HG02623 (cell line): ENCODE data around the gene TAS2R43.
"Not testable (repeated sequence)": the region's sequence is repeated elsewhere in the genome, so short reads cannot be mapped to it uniquely, and the experiment has no call there.

Source experiments
- ATAC-seq: cut with Tn5 transposase; IDR thresholded peaks from one replicate; pipeline ENCODE4 v1.9.1; 2021; ENCODE audit warnings: moderate library complexity; ENCODE audit not compliant: unreplicated experiment

TAS2R43 gene

DNA sequence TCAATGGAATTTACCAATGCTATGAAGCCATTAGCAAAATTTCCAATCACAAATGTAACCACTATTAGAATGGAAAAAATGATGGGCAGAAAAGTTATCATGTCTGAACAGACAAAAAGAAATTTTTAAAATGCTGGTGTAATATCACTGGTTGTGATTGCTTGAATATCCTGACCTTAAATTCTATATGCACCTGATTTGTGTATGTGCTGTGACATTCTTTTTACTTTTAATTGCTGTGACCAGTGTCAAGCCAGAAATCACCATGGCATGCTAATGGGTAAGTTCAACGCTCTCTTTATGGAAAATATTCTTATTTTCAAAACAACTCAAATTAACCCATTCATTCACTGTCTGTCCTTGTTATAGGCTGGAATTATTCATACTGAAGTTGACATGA, 29.9 kb downstream of the TAS2R43 start, which contains the start of gene TAS2R46:
TAS2R46 (minus strand) TSS at position 101 of the 400 bp plus-strand sequence; CDS start at position 101, 0 bp downstream.
- not testable (repeated sequence) for ATAC-seq

DNA sequence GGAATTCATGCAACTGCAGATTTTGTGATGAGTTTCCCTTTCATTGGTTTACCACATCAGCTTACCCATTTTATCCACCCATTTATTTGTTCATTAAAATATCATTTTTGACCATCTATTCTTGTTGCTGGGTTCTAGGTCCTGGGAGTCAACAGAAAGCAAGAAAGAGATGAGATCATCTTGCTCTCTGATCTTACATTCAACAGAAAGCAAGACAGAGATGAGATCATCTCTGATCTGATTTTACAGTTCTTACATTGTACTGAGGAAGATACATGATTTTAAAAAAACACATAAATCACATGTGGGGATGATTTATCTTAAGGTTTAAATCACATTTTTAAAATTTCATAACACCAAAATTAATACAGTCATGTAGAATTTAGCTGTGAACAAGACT, 32.3 kb downstream of the TAS2R43 start:
- ATAC-seq, result no peak

DNA sequence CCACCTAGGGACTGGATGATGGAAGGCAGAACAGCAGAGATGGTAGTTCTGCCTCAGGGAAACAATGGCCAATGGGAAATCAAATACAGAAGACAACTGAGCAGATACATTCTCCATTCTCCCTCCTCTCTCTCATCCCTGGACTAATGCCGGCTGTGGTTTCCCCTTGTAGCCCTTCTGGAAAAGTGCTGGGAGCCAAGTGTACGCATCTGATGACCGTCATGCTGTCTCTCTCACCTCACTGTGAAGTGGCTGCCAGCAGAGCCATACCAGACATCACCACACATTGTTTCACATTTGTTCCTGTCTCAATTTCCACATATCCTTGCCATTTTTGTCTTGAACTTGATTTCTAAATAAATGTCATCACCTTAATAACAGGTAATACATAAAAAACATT, 33.1 kb downstream of the TAS2R43 start:
- no peak for ATAC-seq

DNA sequence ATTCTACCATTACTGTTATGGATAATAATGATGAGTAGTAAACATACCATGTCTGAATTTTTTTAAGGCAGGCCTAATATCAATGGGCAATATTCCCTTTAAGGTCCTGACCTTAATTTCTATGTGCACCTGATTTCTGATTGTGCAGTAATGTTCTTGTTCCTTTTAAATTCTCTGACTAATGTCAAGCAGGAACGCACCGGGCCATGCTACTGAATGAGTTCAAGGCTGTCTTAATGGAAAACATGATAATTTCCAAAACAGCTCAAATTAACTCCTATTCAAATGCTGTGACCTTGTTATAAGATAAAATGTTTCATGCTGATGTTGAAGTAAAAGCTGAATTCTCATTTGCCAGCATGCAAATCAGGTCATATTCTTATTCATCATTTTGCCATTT, 36.8 kb downstream of the TAS2R43 start:
- no peak for ATAC-seq

DNA sequence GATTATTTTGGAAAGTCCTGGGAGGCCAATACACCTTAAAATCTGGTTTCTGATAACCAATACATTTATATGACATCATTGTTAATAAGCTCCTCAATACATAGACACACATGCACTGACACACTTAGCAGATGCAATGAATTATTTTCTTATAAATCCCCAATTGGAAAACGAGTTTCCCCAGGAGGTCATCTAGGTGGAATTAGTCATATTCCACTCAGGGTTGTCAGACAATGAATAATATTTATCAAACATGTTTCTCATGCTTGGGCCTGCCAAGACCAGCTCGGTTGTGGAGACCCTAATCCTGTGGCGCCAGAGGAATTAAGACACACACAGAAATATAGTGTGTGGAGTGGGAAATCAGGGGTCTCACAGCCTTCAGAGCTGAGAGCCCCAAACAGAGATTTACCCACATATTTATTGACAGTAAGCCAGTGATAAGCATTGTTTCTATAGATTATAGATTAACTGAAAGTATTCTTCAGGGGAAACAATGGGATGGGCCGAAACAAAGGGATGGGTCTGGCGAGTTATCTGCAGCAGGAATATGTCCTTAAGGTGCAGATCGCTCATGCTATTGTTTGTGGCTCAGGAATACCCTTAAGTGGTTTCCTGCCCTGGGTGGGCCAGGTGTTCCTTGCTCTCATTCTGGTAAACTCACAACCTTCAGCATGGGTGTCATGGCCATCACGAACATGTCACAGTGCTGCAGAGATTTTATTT, 42.1 kb downstream of the TAS2R43 start:
- not testable (repeated sequence) for ATAC-seq

DNA sequence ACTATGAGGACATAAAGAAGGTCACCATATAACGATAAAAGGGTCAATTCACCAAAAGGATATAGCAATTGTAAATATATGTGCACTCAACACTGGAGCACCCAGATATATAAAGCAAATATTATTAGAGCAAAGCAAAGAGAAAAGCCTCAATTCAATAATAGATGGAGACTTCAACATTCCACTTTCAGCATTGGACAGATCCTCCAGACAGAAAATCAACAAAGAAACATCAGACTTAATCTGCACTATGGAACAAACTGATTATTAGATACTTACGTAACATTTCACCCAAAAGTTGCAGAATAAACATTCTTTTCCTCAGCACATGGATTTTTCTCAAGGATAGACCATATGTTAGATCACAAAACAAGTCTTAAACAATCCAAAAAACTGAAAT, 50.7 kb downstream of the TAS2R43 start:
- not testable (repeated sequence) for ATAC-seq
